T-helper 17 cell (primary cell): ENCODE results near the gene TYROBP. TPM values are rescaled to one million over a fixed set of nuclear protein-coding genes. Genes with fewer than 3 reads are reported as not detected.

ENCODE experiments used
- ATAC-seq: fragments of 150-1000 bp; cut with Tn5 transposase; 2 replicates; pipeline ENCODE4 v1.10.0; 2021; ENCODE audit warnings: mild to moderate bottlenecking, moderate library complexity
- DNase-seq, 3 donors: peaks; one replicate each; pipeline versions ENCODE4 v3.0.0 to v3.0.0-alpha.2; 2020 to 2021
- H3K9me3 ChIP-seq: one replicate; pipeline ENCODE4 v1.7.0; 2013; ENCODE audit warnings: low read length, mild to moderate bottlenecking; ENCODE audit not compliant: control insufficient read depth, poor library complexity, severe bottlenecking
- H3K27ac Mint-ChIP-seq: one replicate; pipeline ENCODE4 v1.8.0; 2022; ENCODE audit warnings: mild to moderate bottlenecking, moderate library complexity, mixed read lengths
- H3K27me3 Mint-ChIP-seq: one replicate; pipeline ENCODE4 v1.8.0; 2022; ENCODE audit warnings: mixed read lengths
- H3K36me3 Mint-ChIP-seq: one replicate; pipeline ENCODE4 v1.8.0; 2022; ENCODE audit warnings: low read depth, mixed read lengths
- H3K4me1 Mint-ChIP-seq: one replicate; pipeline ENCODE4 v1.8.0; 2022; ENCODE audit warnings: mild to moderate bottlenecking, mixed read lengths
- H3K4me3 Mint-ChIP-seq: one replicate; pipeline ENCODE4 v1.8.0; 2022; ENCODE audit warnings: mild to moderate bottlenecking, moderate library complexity, mixed read lengths
- total RNA-seq, 4 donors: library from RNA in 2 of 4; stranded (reverse) in 2 of 4; gene quantifications; one replicate each; pipeline ENCODE4 v1.2.3 and lab custom pipeline; 2022 to 2026

Gene TYROBP
- total RNA-seq, 2 donors from 2014 or later: 5.9 to 16.7 TPM

- DNase-seq (peak; percentile 72 to 80 (median 74)), ATAC-seq (peak; percentile 92)
- H3K9me3 ChIP-seq: no peaks in the 10 kb centered on the region
- peaks cover 11% of the 10 kb centered on the region for H3K36me3 Mint-ChIP-seq
- peaks cover 50% of the 10 kb centered on the region for H3K27me3 Mint-ChIP-seq
- H3K4me3 Mint-ChIP-seq: peak overlapping the region; percentile 80
- H3K27ac Mint-ChIP-seq: no peak overlapping the region
- peaks cover 18% of the 10 kb centered on the region for H3K4me1 Mint-ChIP-seq
Observed at GRCh38 chr19:35869327-35870123, 38.6 kb downstream of the TYROBP start.

GRCh38 chr19:35868823-35869326 lies 39.2 kb downstream of the TYROBP start:
- H3K4me3 Mint-ChIP-seq: peak overlapping the region; percentile 80

GRCh38 chr19:35868172-35868822 lies 39.8 kb downstream of the TYROBP start, which contains the start of gene APLP1:
TSS of gene APLP1 (plus strand) at chr19:35868574. CDS start at chr19:35868637, 63 bp downstream.
- Mint-ChIP-seq H3K27ac (no peak within 1 kb of the TSS), H3K36me3 (peaks cover 11% of the 10 kb centered on the region), H3K4me3 (peak within 1 kb of the TSS; percentile 80), H3K4me1 (peaks cover 14% of the 10 kb centered on the region), H3K27me3 (peaks cover 48% of the 10 kb centered on the region)
- H3K9me3 ChIP-seq: no peaks in the 10 kb centered on the region
- peak; percentile 68 for ATAC-seq
- peak; percentile 47 to 63 (median 58) for DNase-seq

More at GRCh38 chr19:35868823-35869326, 39.2 kb downstream of the TYROBP start:
- Mint-ChIP-seq H3K36me3 (peaks cover 11% of the 10 kb centered on the region), H3K27me3 (peaks cover 52% of the 10 kb centered on the region), H3K27ac (no peak overlapping the region), H3K4me1 (peaks cover 17% of the 10 kb centered on the region)
- ATAC-seq (no peak), DNase-seq (no peak)
- no peaks in the 10 kb centered on the region for H3K9me3 ChIP-seq

- no peak overlapping the region for H3K4me3 Mint-ChIP-seq
- ATAC-seq (no peak), DNase-seq (no peak)
- peaks cover 74% of the 10 kb centered on the region for H3K27me3 Mint-ChIP-seq
- peaks cover 9% of the 10 kb centered on the region for H3K36me3 Mint-ChIP-seq
- no peak overlapping the region for H3K27ac Mint-ChIP-seq
- H3K9me3 ChIP-seq: no peaks in the 10 kb centered on the region
- peaks cover 4% of the 10 kb centered on the region for H3K4me1 Mint-ChIP-seq
Observed at GRCh38 chr19:35863018-35863417, 45.1 kb downstream of the TYROBP start.

GRCh38 chr19:35862528-35862927 lies 45.6 kb downstream of the TYROBP start:
- H3K27me3 Mint-ChIP-seq: peaks cover 76% of the 10 kb centered on the region
- no peak overlapping the region for H3K4me3 Mint-ChIP-seq
- peaks cover 4% of the 10 kb centered on the region for H3K4me1 Mint-ChIP-seq
- H3K9me3 ChIP-seq: no peaks in the 10 kb centered on the region
- no peak for ATAC-seq
- no peak for DNase-seq
- H3K36me3 Mint-ChIP-seq: peaks cover 9% of the 10 kb centered on the region
- H3K27ac Mint-ChIP-seq: no peak overlapping the region

- Mint-ChIP-seq H3K27me3 (peaks cover 76% of the 10 kb centered on the region), H3K36me3 (peaks cover 9% of the 10 kb centered on the region), H3K4me1 (peaks cover 8% of the 10 kb centered on the region), H3K4me3 (no peak overlapping the region), H3K27ac (no peak overlapping the region)
- ATAC-seq (no peak), DNase-seq (no peak)
- H3K9me3 ChIP-seq: no peaks in the 10 kb centered on the region
Observed at GRCh38 chr19:35861640-35862160, 46.4 kb downstream of the TYROBP start.

- H3K36me3 Mint-ChIP-seq: peaks cover 9% of the 10 kb centered on the region
- ATAC-seq (no peak), DNase-seq (no peak)
- peaks cover 8% of the 10 kb centered on the region for H3K4me1 Mint-ChIP-seq
- H3K27ac Mint-ChIP-seq: no peak overlapping the region
- H3K9me3 ChIP-seq: no peaks in the 10 kb centered on the region
- peaks cover 69% of the 10 kb centered on the region for H3K27me3 Mint-ChIP-seq
- H3K4me3 Mint-ChIP-seq: no peak overlapping the region
Observed at GRCh38 chr19:35860818-35861639, 47.1 kb downstream of the TYROBP start.

GRCh38 chr19:35860436-35860817 lies 47.7 kb downstream of the TYROBP start:
- no peak for DNase-seq
- Mint-ChIP-seq H3K27ac (no peak overlapping the region), H3K27me3 (peaks cover 67% of the 10 kb centered on the region), H3K36me3 (peaks cover 4% of the 10 kb centered on the region), H3K4me3 (no peak overlapping the region), H3K4me1 (peaks cover 8% of the 10 kb centered on the region)
- H3K9me3 ChIP-seq: no peaks in the 10 kb centered on the region
- no peak for ATAC-seq

- ATAC-seq: no peak
- DNase-seq: no peak
- Mint-ChIP-seq H3K4me3 (no peak overlapping the region), H3K4me1 (peaks cover 8% of the 10 kb centered on the region), H3K36me3 (peaks cover 5% of the 10 kb centered on the region), H3K27ac (no peak overlapping the region), H3K27me3 (peaks cover 70% of the 10 kb centered on the region)
- no peaks in the 10 kb centered on the region for H3K9me3 ChIP-seq
Observed at GRCh38 chr19:35859414-35859813, 48.7 kb downstream of the TYROBP start.

GRCh38 chr19:35858311-35858710 lies 49.8 kb downstream of the TYROBP start:
- peak overlapping the region; percentile 89 for H3K4me3 Mint-ChIP-seq
- no peaks in the 10 kb centered on the region for H3K9me3 ChIP-seq
- peaks cover 9% of the 10 kb centered on the region for H3K4me1 Mint-ChIP-seq
- peaks cover 6% of the 10 kb centered on the region for H3K36me3 Mint-ChIP-seq
- ATAC-seq: no peak
- H3K27me3 Mint-ChIP-seq: peaks cover 70% of the 10 kb centered on the region
- no peak for DNase-seq
- H3K27ac Mint-ChIP-seq: no peak overlapping the region

GRCh38 chr19:35856546-35857149 lies 51.4 kb downstream of the TYROBP start, which contains the start of gene KIRREL2:
TSS of gene KIRREL2 (plus strand) at chr19:35856911. CDS start at chr19:35857120, 209 bp downstream.
- Mint-ChIP-seq H3K4me3 (peak within 1 kb of the TSS; percentile 89), H3K36me3 (peaks cover 12% of the 10 kb centered on the region), H3K27ac (no peak within 1 kb of the TSS), H3K27me3 (peaks cover 73% of the 10 kb centered on the region), H3K4me1 (peaks cover 15% of the 10 kb centered on the region)
- peak; percentile 51 for ATAC-seq
- H3K9me3 ChIP-seq: no peaks in the 10 kb centered on the region
- DNase-seq: no peak
